Ovary (tissue), 3 donors: Measurements from ENCODE around the gene IGSF21.

Experiments used
- CTCF ChIP-seq, 3 donors: fragments of 450-650 bp in 2 of 3; fragments of 200-600 bp in 1 of 3; IDR thresholded peaks; one replicate each; pipeline versions ENCODE4 v1.5.1 to v1.8.0; 2016 to 2022; ENCODE audit warnings: antibody characterized with exemption in 3 of 3, mild to moderate bottlenecking in 1 of 3
- POLR2A ChIP-seq: fragments of 450-650 bp; IDR thresholded peaks from one replicate; pipeline ENCODE4 v1.6.1; 2017; ENCODE audit warnings: antibody characterized with exemption, mild to moderate bottlenecking, moderate library complexity
- donor health status: DM: no; HTN: no; CAD: no.

GRCh38 chr1:18358600-18358999 lies 251.0 kb downstream of the IGSF21 start:
- TF ChIP-seq CTCF (IDR thresholded peaks at IDR 0.05) (no peak), POLR2A (no peak)
